ENCODE results near the gene HEXA. TPM values are rescaled to one million over a fixed set of nuclear protein-coding genes. Genes with fewer than 3 reads are reported as not detected.

The HEXA gene
- total and polyA plus RNA-seq, 9 of the 15 experiments (the other 6 are each of a cell fraction or from before 2014, with no cell fraction given): 22.2 to 136 (median 68.9) TPM

- Histone ChIP-seq H3K9me3 (replicated peaks; ENCODE audit: control insufficient read depth, insufficient read depth, low read depth, low read length) (no peaks in the 10 kb centered on the region), H3K79me2 (ENCODE audit: control insufficient read depth, insufficient read depth, low read length) (no peaks in the 10 kb centered on the region), H3K27me3 (ENCODE audit: control insufficient read depth in 2 of 2, insufficient read depth in 2 of 2, low read length in 2 of 2) (peaks cover 20 to 27% of the 10 kb centered on the region in 2 experiments), H3K9ac (ENCODE audit: insufficient read depth in 1 of 2, low read depth in 2 of 2, low read length in 2 of 2) (no peak overlapping the region), H3K4me1 (replicated peaks in 1 of 2; ENCODE audit: control insufficient read depth in 2 of 2, insufficient read depth in 2 of 2, low read length in 2 of 2) (no peaks in the 10 kb centered on the region), H3K27ac (ENCODE audit: extremely low read depth, low read depth, low read length) (no peak overlapping the region), H2AFZ (ENCODE audit: low read depth, low read length) (no peak overlapping the region), H3K9me1 (ENCODE audit: control insufficient read depth, insufficient read depth, low read length) (no peaks in the 10 kb centered on the region), H3K4me3 (no peak overlapping the region), H4K20me1 (replicated peaks; ENCODE audit: control insufficient read depth, insufficient read depth, low read length) (no peaks in the 10 kb centered on the region; the same call in 1 of the 2 replicates), H3K4me2 (ENCODE audit: insufficient read depth, low read length) (no peak overlapping the region), H3K36me3 (ENCODE audit: control insufficient read depth, insufficient read depth, low read length) (no peaks in the 10 kb centered on the region)
- ChIA-PET POLR2A (interaction anchor here (0.7 kb wide), 1 partner anchor 669 kb away, joined by 3 read pairs; no protein-coding TSS in a partner anchor), CTCF (ENCODE audit: low intra/inter-chr PET ratio) (no interaction called here)
- WGBS (ENCODE audit: insufficient coverage, low coverage, missing lambda C conversion rate): 0% methylated on average over 1 of the region's 1 CpG
- in situ Hi-C loops (cut with MboI): loop anchor here (25.0 kb wide), 3 partner anchors 784 to 1784 kb away; partner anchors contain the start of gene GOLGA6A
- TF ChIP-seq ZNF408 (CRISPR knock-in tag; IDR thresholded peaks at IDR 0.05; ENCODE audit: low read depth): no peak
- TF ChIP-seq POLR2A (conservative IDR thresholded peaks at IDR 0.05): no peak
- TF ChIP-seq E2F3 (CRISPR knock-in tag; IDR thresholded peaks at IDR 0.05): no peak
- TF ChIP-seq ESRRB (CRISPR knock-in tag; IDR thresholded peaks at IDR 0.05; ENCODE audit: borderline replicate concordance): no peak
- no peak for TF ChIP-seq POLR2AphosphoS2 (IDR thresholded peaks at IDR 0.05; ENCODE audit: low read length)
- TF ChIP-seq ZNF354B (CRISPR knock-in tag; IDR thresholded peaks at IDR 0.05): no peak
- DNase-seq (ENCODE audit: extremely low read depth in 1 of 4, low spot score in 3 of 4): no peak
- no peak for FAIRE-seq
- intact Hi-C loops (cut with micrococcal nuclease): no loop called here
- BruUV-seq (replicated peaks): no TSS peak
- no peak for ATAC-seq
Observed at GRCh38 chr15:72302955-72303354, 72.9 kb downstream of the HEXA start.

Other genes with a start within 250 kb of the HEXA start
- gene GRAMD2A, start 178.2 kb downstream of the HEXA start, total RNA-seq (2014; rRNA removed): not detected in 2 replicates
- gene GRAMD2A, start 178.2 kb downstream of the HEXA start, total RNA-seq (2014; rRNA removed; fragmentation: Illumina TruSeq; extraction: Trizol): not detected in 2 replicates
- not detected in 2 replicates for gene GRAMD2A, start 178.2 kb downstream of the HEXA start, total RNA-seq (2015; rRNA removed; fragmentation: Illumina TruSeq; extraction: Trizol)
- not detected in 2 replicates for gene GRAMD2A, start 178.2 kb downstream of the HEXA start, total RNA-seq (2021)
- gene GRAMD2A, start 178.2 kb downstream of the HEXA start, polyA plus RNA-seq (2011; rRNA removed): 0.14 and 0.22 TPM in 2 replicates
- not detected in 2 replicates for gene GRAMD2A, start 178.2 kb downstream of the HEXA start, polyA plus RNA-seq (2014; fragmentation: Illumina TruSeq; extraction: Trizol)
- gene GRAMD2A, start 178.2 kb downstream of the HEXA start, polyA plus RNA-seq (2014; fragmentation: Nextera tagmentation; extraction: Ambion mirVana): not detected
- 0.08 TPM in 1 of 2 replicates, not detected in the other for gene GRAMD2A, start 178.2 kb downstream of the HEXA start, polyA plus RNA-seq (2014; rRNA removed)
- gene PKM, start 144.8 kb downstream of the HEXA start, total RNA-seq (2014; rRNA removed): 368 and 422 TPM in 2 replicates
- gene PKM, start 144.8 kb downstream of the HEXA start, total RNA-seq (2014; rRNA removed; fragmentation: Illumina TruSeq; extraction: Trizol): 309 and 338 TPM in 2 replicates
- 472 and 481 TPM in 2 replicates for gene PKM, start 144.8 kb downstream of the HEXA start, total RNA-seq (2015; rRNA removed; fragmentation: Illumina TruSeq; extraction: Trizol)
- 466 and 471 TPM in 2 replicates for gene PKM, start 144.8 kb downstream of the HEXA start, total RNA-seq (2021)
- gene PKM, start 144.8 kb downstream of the HEXA start, polyA plus RNA-seq (2011; rRNA removed): 825 and 845 TPM in 2 replicates
- gene PKM, start 144.8 kb downstream of the HEXA start, polyA plus RNA-seq (2014; fragmentation: Illumina TruSeq; extraction: Trizol): 507 and 521 TPM in 2 replicates
- 100 to 1,000 TPM; 140 to 308 TPM for gene PKM, start 144.8 kb downstream of the HEXA start, polyA plus RNA-seq (2014; fragmentation: Nextera tagmentation; extraction: Ambion mirVana)
- gene PKM, start 144.8 kb downstream of the HEXA start, polyA plus RNA-seq (2014; rRNA removed): 383 and 417 TPM in 2 replicates
- gene PARP6, start 103.5 kb downstream of the HEXA start, total RNA-seq (2014; rRNA removed): 24.1 and 24.9 TPM in 2 replicates
- gene PARP6, start 103.5 kb downstream of the HEXA start, total RNA-seq (2014; rRNA removed; fragmentation: Illumina TruSeq; extraction: Trizol): 26.3 and 28.3 TPM in 2 replicates
- 25.2 and 27.8 TPM in 2 replicates for gene PARP6, start 103.5 kb downstream of the HEXA start, total RNA-seq (2015; rRNA removed; fragmentation: Illumina TruSeq; extraction: Trizol)
- gene PARP6, start 103.5 kb downstream of the HEXA start, total RNA-seq (2021): 35.0 and 42.9 TPM in 2 replicates
- 83.2 and 105 TPM in 2 replicates for gene PARP6, start 103.5 kb downstream of the HEXA start, polyA plus RNA-seq (2011; rRNA removed)
- 34.4 and 41.7 TPM in 2 replicates for gene PARP6, start 103.5 kb downstream of the HEXA start, polyA plus RNA-seq (2014; fragmentation: Illumina TruSeq; extraction: Trizol)
- gene PARP6, start 103.5 kb downstream of the HEXA start, polyA plus RNA-seq (2014; fragmentation: Nextera tagmentation; extraction: Ambion mirVana): 10 to 100 TPM; 14.8 to 18.9 TPM
- 39.3 and 43.4 TPM in 2 replicates for gene PARP6, start 103.5 kb downstream of the HEXA start, polyA plus RNA-seq (2014; rRNA removed)
- 0.04 TPM in 1 of 2 replicates, not detected in the other for gene CELF6, start 55.9 kb downstream of the HEXA start, total RNA-seq (2014; rRNA removed)
- not detected in 2 replicates for gene CELF6, start 55.9 kb downstream of the HEXA start, total RNA-seq (2014; rRNA removed; fragmentation: Illumina TruSeq; extraction: Trizol)
- 0.08 TPM in 1 of 2 replicates, not detected in the other for gene CELF6, start 55.9 kb downstream of the HEXA start, total RNA-seq (2015; rRNA removed; fragmentation: Illumina TruSeq; extraction: Trizol)
- gene CELF6, start 55.9 kb downstream of the HEXA start, total RNA-seq (2021): not detected in 2 replicates
- gene CELF6, start 55.9 kb downstream of the HEXA start, polyA plus RNA-seq (2011; rRNA removed): 0.03 TPM in 1 of 2 replicates, not detected in the other
- gene CELF6, start 55.9 kb downstream of the HEXA start, polyA plus RNA-seq (2014; fragmentation: Illumina TruSeq; extraction: Trizol): not detected in 2 replicates
- gene CELF6, start 55.9 kb downstream of the HEXA start, polyA plus RNA-seq (2014; fragmentation: Nextera tagmentation; extraction: Ambion mirVana): under 1 TPM in 1 of 2 experiments, not detected in 1; 0.01 TPM
- 0.11 TPM in 1 of 2 replicates, not detected in the other for gene CELF6, start 55.9 kb downstream of the HEXA start, polyA plus RNA-seq (2014; rRNA removed)
- not detected in 2 replicates for gene TMEM202, start 22.3 kb upstream of the HEXA start, total RNA-seq (2014; rRNA removed)
- gene TMEM202, start 22.3 kb upstream of the HEXA start, total RNA-seq (2014; rRNA removed; fragmentation: Illumina TruSeq; extraction: Trizol): not detected in 2 replicates
- gene TMEM202, start 22.3 kb upstream of the HEXA start, total RNA-seq (2015; rRNA removed; fragmentation: Illumina TruSeq; extraction: Trizol): not detected in 2 replicates
- not detected in 2 replicates for gene TMEM202, start 22.3 kb upstream of the HEXA start, total RNA-seq (2021)
- not detected in 2 replicates for gene TMEM202, start 22.3 kb upstream of the HEXA start, polyA plus RNA-seq (2011; rRNA removed)
- not detected in 2 replicates for gene TMEM202, start 22.3 kb upstream of the HEXA start, polyA plus RNA-seq (2014; fragmentation: Illumina TruSeq; extraction: Trizol)
- gene TMEM202, start 22.3 kb upstream of the HEXA start, polyA plus RNA-seq (2014; fragmentation: Nextera tagmentation; extraction: Ambion mirVana): not detected
- gene TMEM202, start 22.3 kb upstream of the HEXA start, polyA plus RNA-seq (2014; rRNA removed): not detected in 2 replicates
- gene ARIH1, start 98.3 kb upstream of the HEXA start, total RNA-seq (2014; rRNA removed): 38.4 and 42.3 TPM in 2 replicates
- 31.4 and 43.9 TPM in 2 replicates for gene ARIH1, start 98.3 kb upstream of the HEXA start, total RNA-seq (2014; rRNA removed; fragmentation: Illumina TruSeq; extraction: Trizol)
- gene ARIH1, start 98.3 kb upstream of the HEXA start, total RNA-seq (2015; rRNA removed; fragmentation: Illumina TruSeq; extraction: Trizol): 24.0 and 28.3 TPM in 2 replicates
- gene ARIH1, start 98.3 kb upstream of the HEXA start, total RNA-seq (2021): 122 and 125 TPM in 2 replicates
- gene ARIH1, start 98.3 kb upstream of the HEXA start, polyA plus RNA-seq (2011; rRNA removed): 64.8 and 82.6 TPM in 2 replicates
- 37.6 and 39.5 TPM in 2 replicates for gene ARIH1, start 98.3 kb upstream of the HEXA start, polyA plus RNA-seq (2014; fragmentation: Illumina TruSeq; extraction: Trizol)
- 10 to 100 TPM; 17.7 to 18.0 TPM for gene ARIH1, start 98.3 kb upstream of the HEXA start, polyA plus RNA-seq (2014; fragmentation: Nextera tagmentation; extraction: Ambion mirVana)
- gene ARIH1, start 98.3 kb upstream of the HEXA start, polyA plus RNA-seq (2014; rRNA removed): 28.9 and 29.9 TPM in 2 replicates